MV-4-11 (cell line): ENCODE data around the gene NDRG3.
A peak's percentile ranks its signal among the peaks of the same experiment; 100 is the strongest.
"Not testable (repeated sequence)": the region's sequence is repeated elsewhere in the genome, so short reads cannot be mapped to it uniquely, and the experiment has no call there.

Experiments
- DNase-seq: peaks from one replicate; lab custom pipeline; 2025; lab: John Stamatoyannopoulos, UW

Gene NDRG3

GRCh38 chr20:36644032-36644705 is 101.7 kb downstream of the NDRG3 start:
- no peak for DNase-seq

GRCh38 chr20:36642136-36642535 is 103.8 kb downstream of the NDRG3 start:
- DNase-seq, result no peak

GRCh38 chr20:36641506-36641843 is 104.4 kb downstream of the NDRG3 start:
- no peak for DNase-seq

- DNase-seq, result not testable (repeated sequence)
Measured at GRCh38 chr20:36638876-36639400, 107.0 kb downstream of the NDRG3 start.

- DNase-seq, result no peak
Measured at GRCh38 chr20:36634342-36634741, 111.5 kb downstream of the NDRG3 start.

DNA sequence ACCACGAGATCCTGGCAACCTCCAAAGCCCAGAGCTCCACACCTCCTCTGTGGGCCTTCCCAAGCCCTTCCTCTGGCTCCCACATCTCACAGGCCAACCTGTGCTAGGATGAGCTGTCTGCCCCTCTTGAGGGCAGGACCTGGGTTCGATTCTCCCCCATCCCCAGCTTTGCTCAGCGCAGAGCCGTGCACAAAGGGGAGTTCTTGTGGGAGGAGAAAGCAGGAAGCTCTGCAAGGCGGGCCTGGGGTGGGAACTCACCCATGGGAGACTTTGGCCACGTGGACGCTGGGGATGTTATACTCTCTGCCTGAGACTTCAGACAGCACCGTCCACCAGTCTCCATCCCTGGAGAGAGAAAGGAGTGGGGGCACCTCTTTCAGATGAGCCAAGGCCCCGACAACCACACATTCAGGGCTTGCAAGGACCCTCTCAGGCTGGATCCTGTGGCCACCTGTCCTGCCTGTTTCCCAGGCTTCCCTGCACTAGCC is 112.6 kb downstream of the NDRG3 start:
- no peak for DNase-seq

DNA sequence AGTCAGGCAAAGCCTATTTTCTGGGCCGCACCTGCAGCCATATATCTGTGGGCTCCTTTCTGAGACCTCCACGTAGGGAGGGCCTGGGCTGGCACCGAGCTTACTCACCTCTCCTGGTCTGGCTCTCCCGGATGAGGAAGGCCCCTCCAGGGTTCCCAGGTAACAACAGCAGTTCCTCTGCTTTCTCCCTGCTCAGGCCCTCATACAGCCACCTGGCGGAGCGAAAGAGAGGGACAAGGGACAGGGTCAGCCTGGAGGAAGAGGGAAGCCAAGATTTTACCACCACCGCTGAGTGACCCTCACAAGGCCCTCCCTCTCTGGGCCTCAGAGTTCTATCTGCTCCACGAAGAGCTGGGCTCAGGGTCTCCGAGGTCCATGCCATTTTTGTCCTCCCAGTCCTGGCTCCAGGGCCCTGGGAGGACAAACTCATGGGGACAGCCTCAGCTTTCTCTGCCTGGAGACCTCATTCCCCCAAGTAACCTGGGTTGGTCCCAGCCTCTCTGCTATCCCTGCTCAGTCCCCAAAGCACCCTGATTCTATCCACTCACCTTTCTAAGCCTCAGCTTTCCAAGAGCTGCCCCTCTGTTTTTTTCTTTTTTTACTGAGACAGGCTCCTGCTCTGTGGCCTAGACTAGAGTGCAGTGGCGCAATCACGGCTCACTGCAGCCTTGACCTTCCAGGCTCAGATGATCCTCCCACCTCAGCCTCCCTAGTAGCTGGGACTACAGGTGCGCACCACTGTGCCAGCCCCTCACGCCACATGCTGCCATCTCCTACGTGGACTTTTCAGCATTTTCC is 113.2 kb downstream of the NDRG3 start:
- DNase-seq, result no peak

DNA sequence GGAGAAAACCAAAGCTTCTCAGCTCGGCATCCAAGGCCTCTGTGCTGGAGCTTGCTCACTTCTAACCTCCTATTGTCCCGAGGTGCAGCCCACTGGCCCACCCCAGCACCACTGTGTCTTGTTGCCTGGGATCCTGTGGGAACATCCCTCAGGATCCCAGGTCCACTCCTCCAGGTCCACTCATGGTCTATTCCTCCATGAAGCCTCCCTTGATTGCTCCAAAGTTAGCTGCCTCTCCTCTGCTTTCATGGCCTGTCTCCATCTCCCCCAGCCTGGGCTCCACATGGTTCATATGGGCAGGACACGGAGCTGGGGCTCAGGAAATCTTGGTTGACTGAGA is 113.8 kb downstream of the NDRG3 start:
- DNase-seq, result no peak

DNA sequence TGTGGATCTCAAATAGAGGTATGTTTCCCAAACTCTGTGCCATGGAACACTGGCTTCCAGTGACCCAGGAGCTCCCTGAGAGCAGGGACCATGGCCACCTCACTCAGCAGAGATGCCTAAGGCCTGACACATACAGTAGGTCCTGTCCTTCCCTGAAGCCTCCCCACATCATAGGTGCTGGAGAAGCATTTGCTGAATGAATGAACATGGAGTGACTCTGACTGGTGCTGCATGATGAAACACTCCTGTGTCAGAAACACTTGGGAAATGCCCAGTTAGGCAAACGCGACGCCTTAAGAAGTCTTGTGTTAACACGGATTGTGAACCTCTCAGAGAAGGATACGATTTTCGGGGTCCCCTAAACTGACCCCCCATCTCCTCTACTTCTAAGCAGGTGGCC is 114.2 kb downstream of the NDRG3 start:
- peak; percentile 6 for DNase-seq

- DNase-seq, result peak; percentile 77
Measured at GRCh38 chr20:36629719-36630681, 115.9 kb downstream of the NDRG3 start.

- peak; percentile 48 for DNase-seq
Measured at GRCh38 chr20:36628076-36628475, 117.8 kb downstream of the NDRG3 start.

GRCh38 chr20:36624944-36625324 is 121.0 kb downstream of the NDRG3 start:
- DNase-seq, result no peak

GRCh38 chr20:36624068-36624943 is 121.6 kb downstream of the NDRG3 start:
- DNase-seq, result no peak

DNA sequence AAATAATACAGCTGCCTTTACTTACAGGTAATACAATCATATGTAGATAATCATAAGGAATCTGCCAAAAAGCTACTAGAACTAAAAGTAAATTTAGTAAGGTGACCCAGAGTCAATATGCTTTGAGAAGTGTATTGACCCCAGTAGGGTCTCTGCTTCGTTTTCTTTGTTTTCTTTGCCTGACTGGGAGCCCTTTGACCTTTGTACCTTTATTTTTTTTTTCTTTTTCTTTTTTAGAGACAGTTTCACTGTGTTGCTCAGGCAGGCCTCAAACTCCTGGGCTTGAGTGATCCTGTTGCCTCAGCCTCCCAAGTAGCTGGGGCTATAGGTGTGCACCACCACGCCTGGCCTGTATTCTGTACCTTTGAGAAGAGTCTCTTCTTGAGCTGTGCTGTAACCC is 122.4 kb downstream of the NDRG3 start:
- DNase-seq, result no peak

- DNase-seq, result no peak
Measured at GRCh38 chr20:36620917-36621316, 125.0 kb downstream of the NDRG3 start.

- no peak for DNase-seq
Measured at GRCh38 chr20:36614781-36615557, 130.9 kb downstream of the NDRG3 start.

GRCh38 chr20:36613974-36614373 is 131.9 kb downstream of the NDRG3 start:
- no peak for DNase-seq

GRCh38 chr20:36611625-36612024 is 134.3 kb downstream of the NDRG3 start:
- DNase-seq, result no peak

DNA sequence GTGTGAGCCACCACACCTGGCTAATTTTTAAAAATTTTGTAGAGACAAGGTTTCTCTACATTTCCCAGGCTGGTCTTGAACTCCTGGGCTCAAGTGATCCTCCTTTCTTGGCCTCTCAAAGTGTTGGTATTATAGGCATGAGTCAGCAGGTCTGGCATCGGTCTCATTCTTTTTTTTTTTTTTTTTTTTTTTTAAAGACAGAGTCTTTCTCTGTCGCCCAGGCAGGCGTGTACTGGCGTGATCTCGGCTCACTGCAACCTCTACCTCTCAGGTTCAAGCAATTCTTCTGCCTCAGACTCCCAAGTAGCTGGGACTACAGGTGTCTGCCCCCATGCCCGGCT is 137.5 kb downstream of the NDRG3 start:
- not testable (repeated sequence) for DNase-seq

- no peak for DNase-seq
Measured at GRCh38 chr20:36607586-36608387, 138.1 kb downstream of the NDRG3 start.
